ENCODE results near the gene ARHGDIB.

DNA sequence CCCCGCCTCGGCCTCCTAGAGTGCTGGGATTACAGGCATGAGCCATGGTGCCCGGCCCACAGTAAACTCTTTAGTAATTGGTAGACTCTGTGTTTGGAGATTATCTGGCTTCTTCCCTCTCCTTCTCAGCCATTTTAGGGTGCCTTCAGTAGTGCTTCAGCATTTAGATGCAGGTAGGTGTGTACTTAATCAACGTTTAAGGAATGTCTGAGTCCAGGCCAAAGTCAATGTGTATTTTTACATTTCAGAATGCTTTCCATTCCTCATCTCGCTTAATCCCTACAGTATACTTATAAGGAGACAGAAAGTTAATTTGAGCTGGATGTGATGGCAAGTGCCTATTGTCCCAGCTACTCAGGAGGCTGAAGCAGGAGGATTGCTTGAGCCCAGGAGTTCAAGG, 55.3 kb downstream of the ARHGDIB start:
- TF ChIP-seq, protein P1, sequence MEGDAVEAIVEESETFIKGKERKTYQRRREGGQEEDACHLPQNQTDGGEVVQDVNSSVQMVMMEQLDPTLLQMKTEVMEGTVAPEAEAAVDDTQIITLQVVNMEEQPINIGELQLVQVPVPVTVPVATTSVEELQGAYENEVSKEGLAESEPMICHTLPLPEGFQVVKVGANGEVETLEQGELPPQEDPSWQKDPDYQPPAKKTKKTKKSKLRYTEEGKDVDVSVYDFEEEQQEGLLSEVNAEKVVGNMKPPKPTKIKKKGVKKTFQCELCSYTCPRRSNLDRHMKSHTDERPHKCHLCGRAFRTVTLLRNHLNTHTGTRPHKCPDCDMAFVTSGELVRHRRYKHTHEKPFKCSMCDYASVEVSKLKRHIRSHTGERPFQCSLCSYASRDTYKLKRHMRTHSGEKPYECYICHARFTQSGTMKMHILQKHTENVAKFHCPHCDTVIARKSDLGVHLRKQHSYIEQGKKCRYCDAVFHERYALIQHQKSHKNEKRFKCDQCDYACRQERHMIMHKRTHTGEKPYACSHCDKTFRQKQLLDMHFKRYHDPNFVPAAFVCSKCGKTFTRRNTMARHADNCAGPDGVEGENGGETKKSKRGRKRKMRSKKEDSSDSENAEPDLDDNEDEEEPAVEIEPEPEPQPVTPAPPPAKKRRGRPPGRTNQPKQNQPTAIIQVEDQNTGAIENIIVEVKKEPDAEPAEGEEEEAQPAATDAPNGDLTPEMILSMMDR (IDR thresholded peaks at IDR 0.05) = no peak
- TF ChIP-seq POLR2A (IDR thresholded peaks at IDR 0.05) = no peak
